ENCODE data around the gene NLE1. TPM values are rescaled to one million over a fixed set of nuclear protein-coding genes. Genes with fewer than 3 reads are reported as not detected.
"Not testable (repeated sequence)": the region's sequence is repeated elsewhere in the genome, so short reads cannot be mapped to it uniquely, and the experiment has no call there.

NLE1 gene
- polyA plus RNA-seq, 1 donor, result 15.3 TPM

- no peak for DNase-seq (ENCODE audit: low read depth)
These were observed 12.7 kb downstream of the NLE1 start for GRCh38 chr17:35129154-35129972.

- DNase-seq (ENCODE audit: low read depth), result peak; percentile 20
These were observed 14.2 kb downstream of the NLE1 start for GRCh38 chr17:35127751-35128514.

- DNase-seq (ENCODE audit: low read depth), result no peak
These were observed 20.8 kb downstream of the NLE1 start, which contains the start of gene FNDC8 for GRCh38 chr17:35121315-35121714. Gene FNDC8 (plus strand): TSS chr17:35121615. CDS start chr17:35121694, 79 bp downstream.

- no peak for DNase-seq (ENCODE audit: low read depth)
These were observed 22.5 kb downstream of the NLE1 start, which contains the start of gene RAD51D for GRCh38 chr17:35119370-35120165. Gene RAD51D (minus strand): TSS chr17:35119860. CDS start chr17:35119613, 247 bp downstream.

GRCh38 chr17:35117984-35118383 is 24.1 kb downstream of the NLE1 start:
- DNase-seq (ENCODE audit: low read depth), result no peak

- DNase-seq (ENCODE audit: low read depth), result no peak
These were observed 25.3 kb downstream of the NLE1 start for GRCh38 chr17:35116845-35117244.

GRCh38 chr17:35110791-35111190 is 31.3 kb downstream of the NLE1 start:
- not testable (repeated sequence) for DNase-seq (ENCODE audit: low read depth)

- DNase-seq (ENCODE audit: low read depth), result no peak
These were observed 37.2 kb downstream of the NLE1 start for GRCh38 chr17:35104844-35105450.

GRCh38 chr17:35103271-35103670 is 38.8 kb downstream of the NLE1 start:
- no peak for DNase-seq (ENCODE audit: low read depth)

- no peak for DNase-seq (ENCODE audit: low read depth)
These were observed 40.4 kb downstream of the NLE1 start for GRCh38 chr17:35101725-35102124.

- no peak for DNase-seq (ENCODE audit: low read depth)
These were observed 41.1 kb downstream of the NLE1 start for GRCh38 chr17:35101036-35101435.

- no peak for DNase-seq (ENCODE audit: low read depth)
These were observed 42.2 kb downstream of the NLE1 start for GRCh38 chr17:35099908-35100307.

GRCh38 chr17:35097776-35098175 is 44.3 kb downstream of the NLE1 start:
- DNase-seq (ENCODE audit: low read depth), result no peak

GRCh38 chr17:35095741-35096140 is 46.4 kb downstream of the NLE1 start:
- DNase-seq (ENCODE audit: low read depth), result no peak

GRCh38 chr17:35094902-35095301 is 47.2 kb downstream of the NLE1 start:
- DNase-seq (ENCODE audit: low read depth), result no peak

- not testable (repeated sequence) for DNase-seq (ENCODE audit: low read depth)
These were observed 51.4 kb downstream of the NLE1 start for GRCh38 chr17:35090707-35091106.

- no peak for DNase-seq (ENCODE audit: low read depth)
These were observed 52.4 kb downstream of the NLE1 start for GRCh38 chr17:35089586-35090296.

- peak; percentile 54 for DNase-seq (ENCODE audit: low read depth)
These were observed 53.1 kb downstream of the NLE1 start for GRCh38 chr17:35088881-35089585.

- DNase-seq (ENCODE audit: low read depth), result no peak
These were observed 53.7 kb downstream of the NLE1 start for GRCh38 chr17:35088356-35088880.

All from forelimb muscle (tissue), 1 donor.